Natural killer cell treated with Interleukin-12 subunit alpha and Interleukin-12 subunit beta and Interleukin-15 and Interleukin-18, amount 100 ng/mL, for 72 hours (primary cell): ENCODE data around the gene UBL4B. TPM values are rescaled to one million over a fixed set of nuclear protein-coding genes. Genes with fewer than 3 reads are reported as not detected.

Experiments
- ATAC-seq, 2 donors: fragments of 150-1000 bp; cut with Tn5 transposase in 1 of 2; sonication (Bioruptor Pico), chemical (Tn5 transposase) in 1 of 2; 2 replicates each; pipeline ENCODE4 v1.10.0; 2021
- DNase-seq: peaks from one replicate; pipeline ENCODE4 v3.0.0; 2022; ENCODE audit warnings: low spot score
- H3K27ac Mint-ChIP-seq, 2 donors: 1 replicate in 1 of 2; 2 replicates in 1 of 2; pipeline ENCODE4 v1.8.0; 2022; ENCODE audit warnings: mixed read lengths in 2 of 2, mild to moderate bottlenecking in 1 of 2, moderate library complexity in 1 of 2
- H3K27me3 Mint-ChIP-seq, 2 donors: 1 replicate in 1 of 2; 2 replicates in 1 of 2; pipeline ENCODE4 v1.8.0; 2022; ENCODE audit warnings: mixed read lengths in 2 of 2
- H3K36me3 Mint-ChIP-seq: one replicate; pipeline ENCODE4 v1.8.0; 2022; ENCODE audit warnings: mixed read lengths
- H3K4me1 Mint-ChIP-seq, 2 donors: 1 replicate in 1 of 2; 2 replicates in 1 of 2; pipeline ENCODE4 v1.8.0; 2022; ENCODE audit warnings: low read depth in 2 of 2, mixed read lengths in 2 of 2, mild to moderate bottlenecking in 1 of 2
- H3K4me3 Mint-ChIP-seq: one replicate; pipeline ENCODE4 v1.8.0; 2022; ENCODE audit warnings: mixed read lengths
- H3K9me3 Mint-ChIP-seq: 2 replicates; pipeline ENCODE4 v1.8.0; 2022; ENCODE audit warnings: mixed read lengths
- total RNA-seq, 2 donors: library from RNA; stranded (reverse); gene quantifications; one replicate each; pipeline ENCODE4 v1.2.3, GENCODE V29; 2022

Gene UBL4B
- total RNA-seq, 2 donors from 2014 or later = not detected

GRCh38 chr1:110113551-110113950 lies 1.3 kb downstream of the UBL4B start:
- ATAC-seq = peak; percentile 7 to 24
- Mint-ChIP-seq H3K4me3 (no peak overlapping the region), H3K9me3 (no peaks in the 10 kb centered on the region), H3K27ac (no peak overlapping the region), H3K4me1 (peaks cover 0 to 3% of the 10 kb centered on the region in 2 donors), H3K27me3 (peaks cover 26 to 28% of the 10 kb centered on the region in 2 donors), H3K36me3 (no peaks in the 10 kb centered on the region)
- no peak for DNase-seq

- Mint-ChIP-seq H3K27me3 (peaks cover 21 to 23% of the 10 kb centered on the region in 2 donors), H3K36me3 (no peaks in the 10 kb centered on the region), H3K9me3 (no peaks in the 10 kb centered on the region), H3K4me3 (no peak overlapping the region), H3K27ac (no peak overlapping the region), H3K4me1 (peaks cover 0 to 3% of the 10 kb centered on the region in 2 donors)
- no peak for DNase-seq
- ATAC-seq = no peak
Observed at GRCh38 chr1:110114173-110114572, 1.9 kb downstream of the UBL4B start.

DNA sequence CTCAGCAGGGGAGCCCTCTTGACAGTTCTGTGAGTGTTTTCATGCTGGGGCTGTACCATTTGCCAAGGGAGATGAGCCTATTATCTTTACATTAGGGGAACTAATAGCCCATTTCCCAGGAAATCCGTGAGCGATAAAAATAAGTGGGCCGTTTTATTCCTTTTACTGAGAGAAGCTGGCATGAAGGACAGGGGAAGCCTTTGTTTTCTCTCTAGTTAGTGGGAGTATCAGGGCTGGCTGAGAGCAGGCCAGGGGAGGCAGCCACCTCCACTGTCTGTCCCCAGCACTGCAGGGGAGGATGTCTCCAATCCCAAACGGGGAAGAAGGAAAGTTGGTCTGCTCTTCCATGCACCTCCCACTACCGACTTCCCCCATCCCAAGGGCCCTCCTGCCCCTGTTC lies 2.5 kb downstream of the UBL4B start:
- H3K36me3 Mint-ChIP-seq = no peaks in the 10 kb centered on the region
- H3K27me3 Mint-ChIP-seq = peaks cover 15 to 19% of the 10 kb centered on the region in 2 donors
- DNase-seq = no peak
- no peak for ATAC-seq
- no peaks in the 10 kb centered on the region for H3K9me3 Mint-ChIP-seq
- peaks cover 0 to 3% of the 10 kb centered on the region in 2 donors for H3K4me1 Mint-ChIP-seq
- no peak overlapping the region for H3K27ac Mint-ChIP-seq
- H3K4me3 Mint-ChIP-seq = no peak overlapping the region

GRCh38 chr1:110118636-110119396 lies 6.6 kb downstream of the UBL4B start:
- Mint-ChIP-seq H3K27ac (no peak overlapping the region), H3K4me3 (no peak overlapping the region), H3K27me3 (peaks cover 18 to 20% of the 10 kb centered on the region in 2 donors), H3K4me1 (peaks cover 6 to 8% of the 10 kb centered on the region in 2 donors), H3K36me3 (peaks cover 6% of the 10 kb centered on the region), H3K9me3 (peaks cover 5% of the 10 kb centered on the region)
- ATAC-seq (no peak), DNase-seq (no peak)

DNA sequence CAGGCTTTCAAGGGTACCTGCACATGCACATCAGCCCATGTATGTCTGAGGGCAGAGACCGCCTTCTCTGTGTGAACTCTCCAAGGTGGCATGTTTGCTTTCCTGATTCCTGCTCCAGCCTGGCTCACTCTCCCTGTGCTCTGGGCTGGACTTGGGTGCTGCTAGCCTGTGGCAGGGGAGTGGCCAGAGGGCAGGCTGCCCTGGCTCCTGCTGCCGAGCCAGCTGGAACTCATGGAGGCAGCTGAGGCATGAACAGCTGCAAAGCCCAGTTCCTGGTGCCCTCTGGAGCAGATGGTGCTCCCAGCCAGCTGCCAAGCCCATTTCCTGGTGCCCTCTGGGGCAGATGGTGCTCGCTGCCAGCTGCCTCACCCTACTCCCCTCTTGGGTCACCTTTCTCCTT lies 7.6 kb downstream of the UBL4B start:
- ATAC-seq (no peak), DNase-seq (no peak)
- H3K4me1 Mint-ChIP-seq = peaks cover 6 to 8% of the 10 kb centered on the region in 2 donors
- peaks cover 15 to 24% of the 10 kb centered on the region in 2 donors for H3K27me3 Mint-ChIP-seq
- H3K9me3 Mint-ChIP-seq = peaks cover 5% of the 10 kb centered on the region
- no peak overlapping the region for H3K4me3 Mint-ChIP-seq
- peak overlapping the region in 1 of 2 donors; percentile 74 for H3K27ac Mint-ChIP-seq
- peaks cover 6% of the 10 kb centered on the region for H3K36me3 Mint-ChIP-seq

- peaks cover 12 to 36% of the 10 kb centered on the region in 2 donors for H3K27me3 Mint-ChIP-seq
- DNase-seq = no peak
- H3K4me3 Mint-ChIP-seq = no peak overlapping the region
- peaks cover 6% of the 10 kb centered on the region for H3K36me3 Mint-ChIP-seq
- H3K9me3 Mint-ChIP-seq = peaks cover 5% of the 10 kb centered on the region
- no peak for ATAC-seq
- H3K27ac Mint-ChIP-seq = peak overlapping the region; percentile 60 to 74
- peaks cover 6 to 8% of the 10 kb centered on the region in 2 donors for H3K4me1 Mint-ChIP-seq
Observed at GRCh38 chr1:110120960-110121561, 8.8 kb downstream of the UBL4B start.

- DNase-seq = no peak
- H3K27me3 Mint-ChIP-seq = peaks cover 14 to 31% of the 10 kb centered on the region in 2 donors
- H3K9me3 Mint-ChIP-seq = peaks cover 5% of the 10 kb centered on the region
- no peak overlapping the region for H3K27ac Mint-ChIP-seq
- ATAC-seq = no peak
- peaks cover 6% of the 10 kb centered on the region for H3K36me3 Mint-ChIP-seq
- peaks cover 5 to 6% of the 10 kb centered on the region in 2 donors for H3K4me1 Mint-ChIP-seq
- H3K4me3 Mint-ChIP-seq = no peak overlapping the region
Observed at GRCh38 chr1:110123224-110123623, 11.0 kb downstream of the UBL4B start.

GRCh38 chr1:110125810-110126209 lies 13.6 kb downstream of the UBL4B start:
- Mint-ChIP-seq H3K36me3 (peaks cover under 1% of the 10 kb centered on the region), H3K9me3 (no peaks in the 10 kb centered on the region), H3K27me3 (peaks cover 15 to 34% of the 10 kb centered on the region in 2 donors), H3K4me1 (peaks cover 0 to under 1% of the 10 kb centered on the region in 2 donors), H3K4me3 (no peak overlapping the region), H3K27ac (no peak overlapping the region)
- DNase-seq (no peak), ATAC-seq (no peak)

DNA sequence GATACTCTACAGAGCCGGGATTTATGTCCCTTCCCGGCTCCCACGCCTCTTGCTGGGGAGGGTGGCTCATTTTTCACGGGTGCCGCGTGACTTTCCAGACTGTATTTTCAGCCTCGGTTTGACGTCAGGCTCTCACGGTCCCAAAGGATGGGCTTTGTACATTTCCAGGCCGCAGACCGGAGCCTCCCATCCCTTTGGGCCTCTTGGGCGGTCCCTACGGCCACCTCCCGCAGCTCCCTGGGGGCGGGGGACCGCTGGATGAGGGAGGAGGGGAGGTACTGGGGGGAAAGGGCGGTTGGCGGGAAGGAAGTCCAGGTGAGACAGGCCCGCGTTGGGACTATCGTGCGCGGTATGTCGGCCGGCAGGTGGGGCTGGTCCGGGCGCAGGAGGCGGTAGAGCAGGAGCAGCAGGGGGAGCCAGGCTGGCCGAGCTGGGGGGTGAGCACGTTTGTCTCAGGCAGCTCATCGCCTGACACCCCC lies 17.9 kb downstream of the UBL4B start:
- Mint-ChIP-seq H3K4me3 (no peak overlapping the region), H3K27ac (no peak overlapping the region), H3K36me3 (no peaks in the 10 kb centered on the region), H3K27me3 (peaks cover 23 to 34% of the 10 kb centered on the region in 2 donors), H3K9me3 (no peaks in the 10 kb centered on the region), H3K4me1 (no peaks in the 10 kb centered on the region)
- ATAC-seq (no peak), DNase-seq (peak; percentile 18)

- Mint-ChIP-seq H3K27me3 (peaks cover 27 to 33% of the 10 kb centered on the region in 2 donors), H3K4me1 (no peaks in the 10 kb centered on the region), H3K27ac (no peak overlapping the region), H3K36me3 (no peaks in the 10 kb centered on the region), H3K9me3 (no peaks in the 10 kb centered on the region), H3K4me3 (no peak overlapping the region)
- no peak for DNase-seq
- ATAC-seq = no peak
Observed at GRCh38 chr1:110130989-110131388, 18.7 kb downstream of the UBL4B start.

- ATAC-seq (no peak), DNase-seq (no peak)
- Mint-ChIP-seq H3K4me3 (no peak overlapping the region), H3K27me3 (peaks cover 36 to 48% of the 10 kb centered on the region in 2 donors), H3K36me3 (no peaks in the 10 kb centered on the region), H3K27ac (no peak overlapping the region), H3K9me3 (no peaks in the 10 kb centered on the region), H3K4me1 (peaks cover 0 to 3% of the 10 kb centered on the region in 2 donors)
Observed at GRCh38 chr1:110132682-110133081, 20.4 kb downstream of the UBL4B start.

DNA sequence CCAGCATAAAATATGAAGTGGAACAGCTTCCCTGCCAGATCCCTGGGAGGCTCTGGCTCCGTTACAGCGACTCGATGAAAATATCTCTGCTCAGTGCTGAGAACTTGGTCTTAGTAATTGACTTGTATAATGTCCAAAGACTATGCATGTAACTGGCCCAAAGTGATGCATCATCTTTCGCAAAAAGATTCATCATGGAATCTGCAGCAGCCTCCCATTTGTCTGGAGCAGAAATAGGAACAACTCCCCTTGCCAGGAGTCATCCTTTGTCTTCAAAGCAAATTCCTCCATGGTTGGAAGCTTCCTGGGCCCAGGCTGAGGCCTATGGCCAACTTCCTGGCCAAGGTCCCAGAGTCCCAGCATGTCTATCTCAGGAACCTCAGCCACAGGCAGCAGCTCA lies 21.2 kb downstream of the UBL4B start:
- Mint-ChIP-seq H3K9me3 (no peaks in the 10 kb centered on the region), H3K27me3 (peaks cover 37 to 48% of the 10 kb centered on the region in 2 donors), H3K4me1 (peaks cover 0 to 3% of the 10 kb centered on the region in 2 donors), H3K4me3 (no peak overlapping the region), H3K36me3 (no peaks in the 10 kb centered on the region), H3K27ac (no peak overlapping the region)
- ATAC-seq (no peak), DNase-seq (peak; percentile 38)

- H3K27ac Mint-ChIP-seq = no peak overlapping the region
- no peak overlapping the region for H3K4me3 Mint-ChIP-seq
- DNase-seq = peak; percentile 34
Observed at GRCh38 chr1:110134050-110134595, 21.9 kb downstream of the UBL4B start.

GRCh38 chr1:110135246-110135645 lies 23.0 kb downstream of the UBL4B start:
- DNase-seq (peak; percentile 28), ATAC-seq (peak in 1 of 2 donors; percentile 20)
- no peaks in the 10 kb centered on the region for H3K9me3 Mint-ChIP-seq
- H3K27me3 Mint-ChIP-seq = peaks cover 45 to 65% of the 10 kb centered on the region in 2 donors
- no peak overlapping the region for H3K4me3 Mint-ChIP-seq
- no peak overlapping the region for H3K27ac Mint-ChIP-seq
- peaks cover 0 to 3% of the 10 kb centered on the region in 2 donors for H3K4me1 Mint-ChIP-seq
- H3K36me3 Mint-ChIP-seq = no peaks in the 10 kb centered on the region

More at GRCh38 chr1:110134050-110134595, 21.9 kb downstream of the UBL4B start:
- peaks cover 39 to 54% of the 10 kb centered on the region in 2 donors for H3K27me3 Mint-ChIP-seq
- ATAC-seq = no peak
- peaks cover 0 to 3% of the 10 kb centered on the region in 2 donors for H3K4me1 Mint-ChIP-seq
- H3K9me3 Mint-ChIP-seq = no peaks in the 10 kb centered on the region
- no peaks in the 10 kb centered on the region for H3K36me3 Mint-ChIP-seq
